Panc1 (cell line): ENCODE results near the gene MEAK7.

Experiments
- POLR2AphosphoS5 ChIP-seq: IDR thresholded peaks from 2 replicates; pipeline ENCODE4 v1.6.1; 2012; ENCODE audit warnings: mild to moderate bottlenecking, low read depth, low read length, moderate library complexity
- REST ChIP-seq, 2 experiments: IDR thresholded peaks; 2 replicates each; pipeline ENCODE4 v1.6.1; 2011 to 2012; ENCODE audit warnings: low read depth in 2 of 2, control low read depth in 1 of 2, low read length in 1 of 2, mild to moderate bottlenecking in 1 of 2, moderate library complexity in 1 of 2; ENCODE audit not compliant: insufficient read depth in 1 of 2
- SIN3A ChIP-seq: IDR thresholded peaks from 2 replicates; pipeline ENCODE4 v1.6.1; 2012; ENCODE audit warnings: low read depth, mild to moderate bottlenecking, low read length, moderate library complexity, borderline replicate concordance; ENCODE audit not compliant: insufficient read depth
- TCF7L2 ChIP-seq: IDR thresholded peaks from 2 replicates; pipeline ENCODE4 v1.6.1; 2011; ENCODE audit warnings: mild to moderate bottlenecking, low read depth, low read length, inconsistent platforms
- TF ChIP-seq, protein P1 (sequence below): fragments of 450-650 bp; IDR thresholded peaks from 2 replicates; pipeline ENCODE4 v1.5.1; 2017; ENCODE audit warnings: mild to moderate bottlenecking

GRCh38 chr16:84547546-84548061 lies 43.1 kb upstream of the MEAK7 start:
- TF ChIP-seq, protein P1, sequence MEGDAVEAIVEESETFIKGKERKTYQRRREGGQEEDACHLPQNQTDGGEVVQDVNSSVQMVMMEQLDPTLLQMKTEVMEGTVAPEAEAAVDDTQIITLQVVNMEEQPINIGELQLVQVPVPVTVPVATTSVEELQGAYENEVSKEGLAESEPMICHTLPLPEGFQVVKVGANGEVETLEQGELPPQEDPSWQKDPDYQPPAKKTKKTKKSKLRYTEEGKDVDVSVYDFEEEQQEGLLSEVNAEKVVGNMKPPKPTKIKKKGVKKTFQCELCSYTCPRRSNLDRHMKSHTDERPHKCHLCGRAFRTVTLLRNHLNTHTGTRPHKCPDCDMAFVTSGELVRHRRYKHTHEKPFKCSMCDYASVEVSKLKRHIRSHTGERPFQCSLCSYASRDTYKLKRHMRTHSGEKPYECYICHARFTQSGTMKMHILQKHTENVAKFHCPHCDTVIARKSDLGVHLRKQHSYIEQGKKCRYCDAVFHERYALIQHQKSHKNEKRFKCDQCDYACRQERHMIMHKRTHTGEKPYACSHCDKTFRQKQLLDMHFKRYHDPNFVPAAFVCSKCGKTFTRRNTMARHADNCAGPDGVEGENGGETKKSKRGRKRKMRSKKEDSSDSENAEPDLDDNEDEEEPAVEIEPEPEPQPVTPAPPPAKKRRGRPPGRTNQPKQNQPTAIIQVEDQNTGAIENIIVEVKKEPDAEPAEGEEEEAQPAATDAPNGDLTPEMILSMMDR, result no peak
- TF ChIP-seq REST (IDR thresholded peaks at IDR 0.05; ENCODE audit: insufficient read depth in 1 of 2, low read depth in 2 of 2, low read length in 1 of 2) (no peak), POLR2AphosphoS5 (no peak), SIN3A (no peak), TCF7L2 (no peak)
